ENCODE results near the gene RYR2. TPM values are rescaled to one million over a fixed set of nuclear protein-coding genes. Genes with fewer than 3 reads are reported as not detected.
"Not testable (repeated sequence)": the region's sequence is repeated elsewhere in the genome, so short reads cannot be mapped to it uniquely, and the experiment has no call there.

Gene RYR2
- total RNA-seq, 2 experiments from 2014 or later = 0.08 to 0.13 TPM

DNA sequence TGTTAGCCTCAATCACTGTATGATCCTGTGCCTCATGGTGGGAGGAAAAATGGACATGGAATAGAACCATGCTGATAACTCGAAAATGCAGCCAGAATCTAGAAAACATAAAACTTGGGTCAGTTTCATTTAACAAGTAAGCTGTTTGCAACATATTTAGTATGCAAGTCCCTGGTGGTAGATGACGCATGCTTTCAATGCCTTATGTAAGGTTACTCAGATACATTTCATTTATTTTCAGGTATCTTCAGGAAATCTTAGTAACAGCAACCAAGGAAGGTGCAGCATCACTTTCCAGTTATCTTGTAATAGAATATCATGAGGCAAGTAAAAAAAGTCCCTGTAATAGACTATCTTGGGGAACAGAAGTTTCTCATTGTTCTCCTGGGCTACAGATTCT, 92.9 kb downstream of the RYR2 start:
- POLR2A ChIA-PET = no interaction called here
- CTCF ChIA-PET = no interaction called here

DNA sequence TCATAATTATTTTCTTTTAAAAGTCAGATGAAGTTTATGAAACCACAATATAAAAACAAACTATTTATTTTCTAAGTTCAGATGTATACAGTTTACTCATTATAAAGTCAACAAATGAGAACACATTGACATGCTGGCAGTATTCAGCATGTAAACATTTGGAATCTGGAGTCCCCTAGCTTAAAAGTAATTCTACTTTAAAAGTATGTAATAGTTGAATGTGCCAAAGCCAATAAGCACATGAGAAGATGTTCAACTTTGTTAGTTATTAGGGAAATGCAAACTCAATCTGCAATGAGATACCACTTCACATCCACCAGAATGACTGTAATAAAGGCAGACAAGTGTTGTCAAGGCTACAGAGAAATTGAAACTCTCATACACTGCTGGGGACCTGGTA, 96.6 kb downstream of the RYR2 start:
- CTCF ChIA-PET = no interaction called here
- POLR2A ChIA-PET = no interaction called here

DNA sequence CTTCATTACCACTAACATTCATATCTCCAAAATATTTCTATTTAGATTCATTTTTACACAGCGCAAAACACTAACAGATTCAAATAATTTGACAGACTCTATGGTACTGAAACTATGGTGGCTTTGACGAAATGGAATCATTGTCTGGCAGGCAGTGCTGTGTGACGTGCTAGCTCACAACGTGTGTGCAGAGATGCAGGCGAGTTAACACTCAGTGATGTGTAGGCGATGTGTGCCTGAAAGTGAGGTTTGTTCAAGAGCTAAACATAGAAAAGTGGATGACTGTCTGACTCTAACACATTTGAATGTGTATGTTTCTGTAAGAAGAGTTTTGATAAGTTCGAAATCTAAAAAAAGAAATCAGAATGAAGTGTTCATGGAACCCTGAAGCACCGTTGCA, 97.7 kb downstream of the RYR2 start:
- CTCF ChIA-PET = no interaction called here
- POLR2A ChIA-PET = no interaction called here

DNA sequence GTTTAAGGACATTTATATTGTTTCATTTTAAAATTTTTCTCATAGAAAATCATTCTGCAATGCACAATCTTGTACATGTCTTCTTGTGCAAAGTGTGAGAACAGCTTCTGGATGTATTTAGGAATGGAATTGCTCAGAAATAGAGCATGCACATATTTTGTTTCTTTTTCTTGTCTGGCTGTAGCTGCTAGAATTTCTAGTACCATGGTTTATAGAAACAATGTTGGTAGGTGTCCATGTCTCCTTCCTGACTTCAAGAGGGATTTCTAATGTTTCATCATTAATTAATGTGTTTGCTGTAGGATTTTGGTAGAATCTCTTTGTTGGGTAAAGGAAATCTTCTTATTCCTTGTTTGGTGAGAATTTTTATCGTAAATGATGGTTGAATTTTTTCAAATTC, 99.0 kb downstream of the RYR2 start:
- ChIA-PET POLR2A (no interaction called here), CTCF (no interaction called here)

DNA sequence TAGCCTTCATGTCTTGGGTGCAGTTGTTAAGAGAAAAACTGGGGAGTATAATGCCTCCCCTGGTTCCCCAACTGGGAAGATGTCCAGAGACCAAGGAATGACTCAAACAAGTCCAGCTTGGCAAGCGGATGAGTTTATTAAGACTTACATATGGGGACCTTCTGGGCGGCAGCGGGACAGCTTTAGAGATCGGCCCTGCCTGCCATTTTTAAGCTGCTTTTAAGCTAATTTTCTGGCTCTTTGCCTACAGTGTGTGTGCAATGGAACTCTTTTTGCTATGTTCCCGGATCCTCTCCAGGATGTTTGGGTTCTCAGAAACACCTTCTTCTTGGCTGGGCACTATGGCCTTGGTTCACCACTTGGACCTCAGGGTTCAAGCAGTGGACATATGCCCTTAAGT, 99.5 kb downstream of the RYR2 start:
- ChIA-PET POLR2A (no interaction called here), CTCF (no interaction called here)

DNA sequence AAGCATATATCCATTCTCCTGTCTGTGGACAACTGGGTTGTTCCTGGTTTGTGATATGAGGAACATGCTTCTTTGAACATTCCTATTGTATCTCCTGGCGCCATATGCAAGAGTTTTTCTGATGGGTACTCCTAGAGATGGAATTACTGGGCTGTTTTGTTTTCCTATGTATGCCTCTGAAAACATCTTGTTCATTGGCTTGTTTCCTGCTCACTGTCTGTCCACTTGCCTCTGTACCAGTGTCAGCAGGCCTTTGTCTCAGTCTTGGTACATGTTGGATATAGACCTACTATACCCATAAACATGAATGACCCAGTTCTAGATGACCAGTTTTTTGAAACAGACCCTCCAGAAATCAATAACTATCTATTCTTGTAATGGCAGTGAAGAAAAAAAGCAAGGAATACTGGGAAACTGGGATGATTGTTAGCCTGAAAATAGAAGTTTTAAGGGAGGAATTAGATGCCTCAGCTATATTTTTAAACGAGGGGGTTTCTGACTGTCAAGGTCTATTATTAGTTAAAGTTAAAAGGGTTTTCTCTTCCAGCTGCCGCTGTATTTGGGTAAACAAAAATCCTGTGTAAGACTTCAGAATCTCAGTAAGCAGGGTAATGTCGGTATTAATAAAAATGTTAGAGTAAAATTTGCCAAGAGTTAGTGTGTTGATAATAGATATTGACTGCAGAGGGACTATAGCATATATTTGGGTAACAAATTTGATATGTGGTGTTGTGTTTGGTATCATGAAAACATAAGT, 103.6 kb downstream of the RYR2 start:
- CTCF ChIA-PET = no interaction called here
- POLR2A ChIA-PET = no interaction called here

DNA sequence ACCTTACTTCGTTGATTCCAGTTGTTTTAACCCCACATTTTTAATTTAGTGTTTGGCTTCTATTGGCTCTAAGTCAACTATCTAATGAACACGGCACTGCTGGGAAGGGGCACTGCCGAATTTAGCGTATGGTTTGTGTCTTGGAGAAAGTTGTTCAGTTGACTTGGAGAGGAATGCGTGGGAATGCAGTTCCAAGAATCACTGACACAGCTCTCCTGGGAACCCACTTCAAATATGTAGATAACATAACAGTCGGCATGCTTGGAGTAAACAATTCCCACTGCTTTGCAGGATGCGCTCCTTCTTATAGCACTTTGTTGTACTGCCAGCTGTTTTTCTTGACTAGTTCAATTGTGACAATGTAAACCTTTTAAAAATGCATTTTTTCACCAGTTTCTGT, 104.3 kb downstream of the RYR2 start:
- ChIA-PET CTCF (no interaction called here), POLR2A (no interaction called here)

DNA sequence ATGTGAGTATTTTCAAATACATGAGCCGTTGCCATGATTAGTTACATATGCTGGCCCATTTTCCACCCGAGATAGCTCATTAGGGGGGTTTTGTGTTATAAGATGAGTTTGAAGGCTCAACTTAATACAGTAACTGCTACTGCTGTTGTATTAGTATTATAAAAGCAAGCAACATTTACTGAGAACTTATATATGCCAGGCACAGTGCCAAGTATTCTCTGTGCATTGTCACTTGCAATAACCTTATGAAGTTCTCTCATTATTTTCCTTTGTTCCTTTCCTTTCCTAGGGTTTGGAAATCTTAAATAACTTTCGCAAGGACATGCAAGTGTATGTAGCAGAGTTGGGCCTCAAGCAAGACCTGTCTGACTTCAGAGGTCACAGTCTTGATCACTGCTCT, 107.9 kb downstream of the RYR2 start:
- POLR2A ChIA-PET = interaction anchor here (0.5 kb wide), 1 partner anchor 153 kb away, joined by 3 read pairs; no protein-coding TSS in a partner anchor
- CTCF ChIA-PET = no interaction called here

DNA sequence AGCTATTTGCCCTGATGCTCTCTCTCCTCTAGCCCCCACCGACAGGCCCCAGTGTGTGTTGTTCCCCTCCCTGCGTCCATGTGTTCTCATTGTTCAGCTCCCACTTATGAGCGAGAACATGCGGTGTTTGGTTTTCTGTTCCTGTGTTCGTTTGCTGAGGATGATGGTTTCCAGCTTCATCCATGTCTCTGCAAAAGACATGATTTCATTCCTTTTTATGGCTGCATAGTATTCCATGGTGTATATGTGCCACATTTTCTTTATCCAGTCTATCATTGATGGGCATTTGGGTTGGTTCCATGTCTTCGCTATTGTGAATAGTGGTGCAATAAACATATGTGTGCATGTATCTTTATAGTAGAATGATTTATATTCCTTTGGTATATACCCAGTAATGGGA, 110.0 kb downstream of the RYR2 start:
- CTCF ChIA-PET, POLR2A ChIA-PET: not testable (repeated sequence)

DNA sequence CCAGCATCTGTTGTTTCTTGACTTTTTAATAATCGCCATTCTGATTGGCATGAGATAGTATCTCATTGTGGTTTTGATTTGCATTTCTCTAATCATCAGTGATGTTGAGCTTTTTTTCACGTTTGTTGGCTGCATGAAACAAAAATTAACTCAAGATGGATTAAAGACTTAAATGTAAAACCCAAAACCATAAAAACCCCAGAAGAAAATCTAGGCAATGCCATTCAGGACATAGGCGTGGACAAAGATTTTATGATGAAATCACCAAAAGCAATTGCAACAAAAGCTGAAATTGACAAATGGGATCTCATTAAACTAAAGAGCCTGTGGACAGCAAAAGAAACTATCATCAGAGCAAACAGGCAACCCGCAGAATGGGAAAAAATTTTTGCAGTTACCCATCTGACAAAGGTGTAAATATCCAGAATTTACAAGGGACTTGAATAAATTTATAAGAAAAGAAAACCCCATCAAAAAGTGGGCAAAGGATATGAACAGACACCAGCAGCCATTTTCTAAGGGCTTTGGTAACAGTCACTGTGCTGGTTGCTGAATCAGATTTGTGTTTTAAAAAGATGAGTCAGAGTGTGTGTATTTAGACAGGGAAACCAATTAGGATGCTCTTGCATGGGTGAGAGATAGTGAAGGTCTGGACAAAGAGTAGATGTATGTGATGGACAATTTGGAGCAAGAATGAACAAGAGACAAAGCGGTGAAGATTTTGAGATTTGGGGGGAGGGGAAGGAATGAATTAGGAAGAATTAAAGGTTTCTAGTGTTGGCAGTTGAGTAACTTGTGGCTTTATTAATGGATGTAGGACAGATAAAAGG, 110.7 kb downstream of the RYR2 start:
- ChIA-PET POLR2A (no interaction called here), CTCF (no interaction called here)

DNA sequence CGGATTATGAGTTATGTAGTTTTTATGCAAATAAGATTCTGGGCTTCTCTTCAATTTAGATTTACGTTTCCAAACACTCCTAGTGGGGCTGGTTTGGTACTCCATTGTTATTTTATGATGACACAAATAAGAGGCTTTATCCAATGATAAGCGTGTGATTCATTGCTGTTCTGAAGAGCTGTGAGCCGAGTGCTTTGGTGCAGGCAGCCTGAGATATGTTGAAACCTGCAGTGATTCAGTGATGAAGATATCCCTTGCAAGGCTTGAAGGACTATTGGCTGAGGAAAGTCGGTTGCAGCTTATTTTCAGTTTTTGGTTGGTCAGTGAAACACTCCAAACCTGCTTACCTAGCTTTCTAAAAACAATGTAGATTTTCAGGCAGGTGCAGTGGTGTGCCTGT, 112.2 kb downstream of the RYR2 start:
- ChIA-PET CTCF (no interaction called here), POLR2A (no interaction called here)

DNA sequence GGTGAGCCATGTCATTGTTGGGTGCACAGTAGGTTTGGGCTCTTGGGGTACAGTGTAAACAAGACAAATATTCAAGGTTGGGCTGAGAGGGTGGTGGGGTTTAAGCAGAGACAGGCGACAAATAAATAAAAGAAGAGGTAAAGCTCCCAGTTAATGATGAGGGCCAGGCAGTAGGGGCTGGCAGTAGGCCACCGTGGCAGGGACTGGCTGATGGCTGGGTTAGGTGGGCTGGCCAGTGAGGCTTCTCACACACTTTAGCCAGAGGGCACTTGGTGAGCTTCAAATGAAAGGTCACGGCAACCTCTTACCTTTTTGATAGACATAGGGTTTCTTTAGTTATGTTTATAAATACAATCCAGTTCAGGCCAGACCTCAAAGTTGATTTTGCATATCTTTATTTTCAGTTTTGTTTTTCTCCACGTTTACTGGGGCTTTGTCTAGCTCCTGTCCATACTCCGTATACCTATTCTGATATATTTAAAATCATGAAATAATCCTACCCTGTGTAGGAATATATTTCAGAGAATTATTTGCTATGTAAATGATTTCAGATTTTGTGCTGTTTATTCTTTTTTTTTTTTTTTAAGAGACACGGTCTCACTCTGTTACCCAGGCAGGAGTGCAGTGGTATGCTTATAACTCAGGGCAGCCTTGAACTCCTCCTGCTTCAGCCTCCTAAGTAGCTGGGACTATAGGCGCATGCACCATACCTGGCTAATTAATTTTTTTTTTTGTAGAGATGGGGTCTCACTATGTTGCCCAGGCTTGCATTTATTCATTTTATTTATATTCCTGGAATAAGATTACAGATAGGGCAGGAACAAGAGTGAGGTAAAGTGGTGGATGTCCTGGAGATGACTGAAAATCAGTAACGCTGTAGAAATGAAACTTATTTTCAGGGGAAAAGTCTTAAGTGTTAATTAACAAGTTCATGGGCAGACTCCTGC, 122.7 kb downstream of the RYR2 start:
- ChIA-PET POLR2A (no interaction called here), CTCF (no interaction called here)

DNA sequence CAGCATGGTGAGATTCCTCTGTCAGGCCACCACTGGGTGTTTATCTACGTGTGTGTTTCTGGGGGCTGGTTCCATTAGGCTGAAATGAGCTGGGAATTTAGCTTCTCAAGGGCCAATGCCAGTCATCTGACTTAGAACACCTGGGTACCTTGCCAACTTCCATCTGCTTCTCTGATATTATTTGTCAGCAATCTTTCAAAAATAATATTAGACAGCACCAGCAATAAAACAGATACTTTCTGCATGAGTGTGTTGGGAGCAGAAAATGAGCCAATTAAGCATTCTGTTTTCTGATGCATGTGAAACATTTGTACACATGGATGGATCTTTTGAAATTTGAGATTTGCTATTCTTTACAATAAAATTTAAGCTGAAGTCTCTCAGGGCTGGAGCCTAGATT, 124.1 kb downstream of the RYR2 start:
- CTCF ChIA-PET = no interaction called here

DNA sequence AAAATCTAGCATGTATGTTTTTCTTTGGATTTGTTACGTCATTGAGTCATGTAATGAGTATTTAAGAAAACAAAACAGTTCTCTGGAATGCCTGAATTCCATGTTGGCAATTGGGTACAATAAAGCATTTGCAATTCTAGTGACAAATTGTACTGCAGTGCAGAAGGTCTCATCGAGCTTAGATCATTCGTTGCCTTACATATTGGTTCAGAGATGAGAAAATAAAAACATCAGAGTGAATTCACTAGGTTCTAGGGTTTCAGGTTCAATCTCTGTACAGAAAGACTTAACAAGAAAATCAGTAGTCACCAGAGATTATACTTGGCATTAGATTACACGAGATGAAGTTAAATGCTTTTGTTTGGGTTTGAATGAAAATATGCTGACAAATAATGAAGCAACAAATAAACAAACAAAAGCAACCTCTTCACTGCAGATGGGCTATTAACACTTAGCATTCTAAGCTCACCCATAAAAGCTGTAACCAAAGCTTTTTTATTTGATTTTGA, 124.7 kb downstream of the RYR2 start:
- POLR2A ChIA-PET = no interaction called here
- CTCF ChIA-PET = no interaction called here

More for the DNA sequence above, 124.1 kb downstream of the RYR2 start:
- POLR2A ChIA-PET = no interaction called here

DNA sequence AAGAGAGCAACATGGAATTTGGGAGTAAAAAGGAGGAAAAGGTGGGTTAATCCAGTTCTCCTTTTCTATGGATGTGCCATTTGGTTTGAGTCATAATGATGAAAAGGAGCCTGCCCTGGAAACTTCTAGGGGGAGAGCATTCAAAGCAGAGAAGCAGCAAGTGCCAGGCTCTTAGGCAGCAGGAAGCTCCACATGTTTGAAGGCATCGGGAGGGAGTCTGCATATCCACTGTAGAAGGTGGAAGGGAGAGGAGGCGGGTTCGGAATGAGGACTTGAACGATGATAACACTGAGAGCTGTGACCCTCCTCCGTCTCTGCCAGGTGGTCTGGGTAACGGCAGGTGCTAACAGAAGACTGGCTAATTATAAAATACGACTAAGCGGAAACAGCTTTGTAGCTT, 128.2 kb downstream of the RYR2 start:
- POLR2A ChIA-PET = no interaction called here
- CTCF ChIA-PET = no interaction called here

DNA sequence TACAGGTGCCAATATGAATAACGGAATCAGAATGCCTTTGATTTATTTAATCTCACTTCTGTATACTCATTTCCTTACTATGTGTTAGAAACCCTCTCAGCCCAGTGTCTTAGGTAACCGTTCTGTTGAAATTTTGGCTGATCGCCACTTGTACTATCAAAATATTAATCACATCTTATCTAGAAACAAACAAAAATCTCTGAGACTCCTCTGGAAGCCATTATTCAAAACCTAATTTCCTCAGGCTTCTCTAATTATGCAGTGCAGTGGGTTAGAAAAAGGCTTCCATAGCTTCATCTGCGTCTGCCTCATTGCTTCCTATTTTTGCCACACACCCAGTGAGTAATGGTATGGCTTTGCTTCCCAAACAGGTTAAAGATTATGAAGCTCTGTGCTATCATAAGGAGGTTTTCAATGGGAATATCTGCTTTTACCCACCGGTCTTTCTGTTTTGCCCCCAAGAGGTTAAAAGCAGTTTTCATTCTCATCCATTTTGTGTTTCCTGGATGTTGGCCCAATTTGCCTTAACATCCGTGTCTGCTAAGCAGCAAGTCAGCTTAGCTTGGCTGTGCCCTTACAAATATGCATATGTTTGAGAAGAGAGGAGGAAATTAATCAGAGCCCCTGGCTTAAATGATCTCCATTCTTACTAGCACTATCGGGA, 129.6 kb downstream of the RYR2 start:
- ChIA-PET POLR2A (no interaction called here), CTCF (no interaction called here)

DNA sequence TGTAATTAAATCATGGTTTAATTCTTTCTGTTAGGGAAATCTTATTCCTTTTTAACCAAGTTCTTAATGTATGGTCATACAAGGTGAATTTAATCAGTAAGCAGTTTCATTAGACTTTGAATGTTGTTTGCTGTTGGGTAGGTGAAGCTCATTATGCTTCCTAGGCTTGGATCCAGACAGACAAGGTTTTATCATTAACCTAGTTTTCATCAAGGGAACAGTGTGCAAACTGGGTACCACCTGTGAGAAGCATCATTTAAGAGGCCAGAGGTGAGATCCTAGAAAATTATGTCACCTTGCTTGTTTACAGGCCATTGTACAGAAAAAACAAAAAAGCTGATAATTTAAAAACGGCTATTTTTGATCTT, 130.1 kb downstream of the RYR2 start:
- POLR2A ChIA-PET = no interaction called here
- CTCF ChIA-PET = no interaction called here

DNA sequence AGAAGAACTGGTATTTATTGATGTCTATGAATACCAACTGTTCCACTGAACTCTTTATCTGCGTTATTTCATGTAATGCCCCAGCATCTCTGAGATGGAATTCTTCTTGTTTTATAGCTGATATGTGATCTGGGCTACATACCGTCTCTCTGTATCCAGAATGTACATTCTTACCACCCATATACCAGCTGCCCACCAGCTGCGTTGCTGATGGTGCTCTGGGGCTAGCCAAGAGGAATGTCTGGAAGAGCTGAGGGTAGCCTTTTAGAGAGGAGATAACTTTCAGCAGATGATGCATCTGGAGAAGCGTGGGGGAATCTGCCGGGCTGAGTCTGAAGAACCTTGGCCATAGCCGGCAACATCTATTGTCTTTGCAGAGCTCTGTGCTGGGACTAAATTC, 137.5 kb downstream of the RYR2 start:
- POLR2A ChIA-PET = no interaction called here
- CTCF ChIA-PET = no interaction called here

DNA sequence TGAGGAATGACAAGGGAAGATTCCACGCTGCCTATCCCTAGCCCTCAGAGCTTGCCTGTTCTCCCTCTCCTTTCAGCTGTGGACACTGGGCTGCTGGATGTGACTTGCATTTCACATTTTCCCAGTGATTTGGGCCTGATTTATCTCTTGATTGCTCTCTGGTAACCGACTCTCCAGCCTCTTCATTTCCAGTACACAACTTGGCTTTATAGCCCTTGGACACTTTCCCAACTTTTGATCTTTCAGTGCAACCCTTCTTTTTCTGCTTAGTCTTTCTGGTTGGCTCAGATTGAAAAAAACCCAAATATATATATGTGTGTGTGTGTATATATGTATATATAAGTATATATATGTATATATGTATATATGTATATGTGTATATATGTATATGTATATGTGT, 138.3 kb downstream of the RYR2 start:
- ChIA-PET CTCF (no interaction called here), POLR2A (no interaction called here)

DNA sequence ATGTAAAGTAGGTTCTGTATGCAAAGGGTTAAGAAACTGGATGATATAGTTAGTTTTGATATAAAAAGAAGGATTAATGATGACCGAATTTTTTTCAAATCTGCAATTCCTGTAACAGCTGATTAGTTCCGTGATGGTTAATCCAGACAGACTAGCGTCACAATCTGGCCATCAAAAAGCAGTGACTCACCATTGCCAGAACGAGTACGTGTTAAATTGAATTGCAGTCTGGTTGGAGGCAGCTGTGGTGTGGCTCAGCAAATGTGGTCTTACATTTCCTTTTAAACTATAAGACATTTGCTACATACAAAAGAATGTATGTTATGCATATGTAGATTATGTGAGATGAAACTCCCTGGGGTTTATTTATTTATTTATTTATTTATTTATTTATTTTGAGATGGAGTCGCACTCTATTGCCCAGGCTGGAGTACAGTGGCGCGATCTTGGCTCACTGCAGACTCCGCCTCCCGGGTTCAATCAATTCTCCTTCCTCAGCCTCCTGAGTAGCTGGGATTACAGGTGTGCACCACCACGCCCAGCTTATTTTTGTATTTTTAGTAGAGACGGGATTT, 139.8 kb downstream of the RYR2 start:
- CTCF ChIA-PET = no interaction called here
- POLR2A ChIA-PET = no interaction called here
